ENCODE results near the gene PTPRQ. TPM values are rescaled to one million over a fixed set of nuclear protein-coding genes. Genes with fewer than 3 reads are reported as not detected.

PTPRQ gene
- total RNA-seq, 1 experiment from 2014 or later = not detected

DNA sequence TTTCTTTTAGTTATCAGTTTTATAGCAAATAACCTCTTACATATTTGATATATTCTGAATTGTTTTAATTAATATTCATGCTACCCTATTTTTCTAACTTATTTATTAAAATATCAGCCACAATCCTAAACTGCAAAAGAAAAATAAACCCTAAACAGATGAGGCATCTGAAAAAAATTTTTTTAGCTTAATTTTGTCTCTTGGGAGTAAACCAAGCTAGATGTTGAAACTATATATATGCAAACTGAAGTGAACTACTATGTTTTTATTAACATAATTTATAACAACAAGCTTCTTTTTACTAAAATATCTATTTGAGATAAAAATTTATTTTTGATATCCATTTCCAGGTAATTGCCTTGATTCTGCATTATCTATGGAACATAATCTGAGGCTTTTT, 87.6 kb downstream of the PTPRQ start:
- ChIA-PET POLR2A (no interaction called here), CTCF (interaction anchor here (1.7 kb wide), 1 partner anchor 101 kb away, joined by 5 read pairs; no protein-coding TSS in a partner anchor)
- ATAC-seq (no peak), DNase-seq (ENCODE audit: low spot score) (no peak)
- no peaks in the 10 kb centered on the region for H3K36me3 Mint-ChIP-seq
- H3K27ac Mint-ChIP-seq = no peak overlapping the region
- no peaks in the 10 kb centered on the region for H3K27me3 Mint-ChIP-seq (ENCODE audit: low read depth)
- TF ChIP-seq CBFB (CRISPR knock-in tag; IDR thresholded peaks at IDR 0.05; ENCODE audit: low read depth) = no peak
- TF ChIP-seq, protein P1, sequence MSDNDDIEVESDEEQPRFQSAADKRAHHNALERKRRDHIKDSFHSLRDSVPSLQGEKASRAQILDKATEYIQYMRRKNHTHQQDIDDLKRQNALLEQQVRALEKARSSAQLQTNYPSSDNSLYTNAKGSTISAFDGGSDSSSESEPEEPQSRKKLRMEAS (CRISPR knock-in tag; IDR thresholded peaks at IDR 0.05) = no peak
- no peak for TF ChIP-seq ELF4 (CRISPR knock-in tag; IDR thresholded peaks at IDR 0.05; ENCODE audit: low read depth)
- no peak for TF ChIP-seq ETV6 (CRISPR knock-in tag; IDR thresholded peaks at IDR 0.05)
- TF ChIP-seq, protein P2, sequence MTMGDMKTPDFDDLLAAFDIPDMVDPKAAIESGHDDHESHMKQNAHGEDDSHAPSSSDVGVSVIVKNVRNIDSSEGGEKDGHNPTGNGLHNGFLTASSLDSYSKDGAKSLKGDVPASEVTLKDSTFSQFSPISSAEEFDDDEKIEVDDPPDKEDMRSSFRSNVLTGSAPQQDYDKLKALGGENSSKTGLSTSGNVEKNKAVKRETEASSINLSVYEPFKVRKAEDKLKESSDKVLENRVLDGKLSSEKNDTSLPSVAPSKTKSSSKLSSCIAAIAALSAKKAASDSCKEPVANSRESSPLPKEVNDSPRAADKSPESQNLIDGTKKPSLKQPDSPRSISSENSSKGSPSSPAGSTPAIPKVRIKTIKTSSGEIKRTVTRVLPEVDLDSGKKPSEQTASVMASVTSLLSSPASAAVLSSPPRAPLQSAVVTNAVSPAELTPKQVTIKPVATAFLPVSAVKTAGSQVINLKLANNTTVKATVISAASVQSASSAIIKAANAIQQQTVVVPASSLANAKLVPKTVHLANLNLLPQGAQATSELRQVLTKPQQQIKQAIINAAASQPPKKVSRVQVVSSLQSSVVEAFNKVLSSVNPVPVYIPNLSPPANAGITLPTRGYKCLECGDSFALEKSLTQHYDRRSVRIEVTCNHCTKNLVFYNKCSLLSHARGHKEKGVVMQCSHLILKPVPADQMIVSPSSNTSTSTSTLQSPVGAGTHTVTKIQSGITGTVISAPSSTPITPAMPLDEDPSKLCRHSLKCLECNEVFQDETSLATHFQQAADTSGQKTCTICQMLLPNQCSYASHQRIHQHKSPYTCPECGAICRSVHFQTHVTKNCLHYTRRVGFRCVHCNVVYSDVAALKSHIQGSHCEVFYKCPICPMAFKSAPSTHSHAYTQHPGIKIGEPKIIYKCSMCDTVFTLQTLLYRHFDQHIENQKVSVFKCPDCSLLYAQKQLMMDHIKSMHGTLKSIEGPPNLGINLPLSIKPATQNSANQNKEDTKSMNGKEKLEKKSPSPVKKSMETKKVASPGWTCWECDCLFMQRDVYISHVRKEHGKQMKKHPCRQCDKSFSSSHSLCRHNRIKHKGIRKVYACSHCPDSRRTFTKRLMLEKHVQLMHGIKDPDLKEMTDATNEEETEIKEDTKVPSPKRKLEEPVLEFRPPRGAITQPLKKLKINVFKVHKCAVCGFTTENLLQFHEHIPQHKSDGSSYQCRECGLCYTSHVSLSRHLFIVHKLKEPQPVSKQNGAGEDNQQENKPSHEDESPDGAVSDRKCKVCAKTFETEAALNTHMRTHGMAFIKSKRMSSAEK (CRISPR knock-in tag; IDR thresholded peaks at IDR 0.05; ENCODE audit: borderline replicate concordance) = no peak
- TF ChIP-seq ZNF396 (CRISPR knock-in tag; IDR thresholded peaks at IDR 0.05; ENCODE audit: borderline replicate concordance) = no peak
- TF ChIP-seq ZNF121 (CRISPR knock-in tag; IDR thresholded peaks at IDR 0.05) = no peak
- TF ChIP-seq, protein P3, sequence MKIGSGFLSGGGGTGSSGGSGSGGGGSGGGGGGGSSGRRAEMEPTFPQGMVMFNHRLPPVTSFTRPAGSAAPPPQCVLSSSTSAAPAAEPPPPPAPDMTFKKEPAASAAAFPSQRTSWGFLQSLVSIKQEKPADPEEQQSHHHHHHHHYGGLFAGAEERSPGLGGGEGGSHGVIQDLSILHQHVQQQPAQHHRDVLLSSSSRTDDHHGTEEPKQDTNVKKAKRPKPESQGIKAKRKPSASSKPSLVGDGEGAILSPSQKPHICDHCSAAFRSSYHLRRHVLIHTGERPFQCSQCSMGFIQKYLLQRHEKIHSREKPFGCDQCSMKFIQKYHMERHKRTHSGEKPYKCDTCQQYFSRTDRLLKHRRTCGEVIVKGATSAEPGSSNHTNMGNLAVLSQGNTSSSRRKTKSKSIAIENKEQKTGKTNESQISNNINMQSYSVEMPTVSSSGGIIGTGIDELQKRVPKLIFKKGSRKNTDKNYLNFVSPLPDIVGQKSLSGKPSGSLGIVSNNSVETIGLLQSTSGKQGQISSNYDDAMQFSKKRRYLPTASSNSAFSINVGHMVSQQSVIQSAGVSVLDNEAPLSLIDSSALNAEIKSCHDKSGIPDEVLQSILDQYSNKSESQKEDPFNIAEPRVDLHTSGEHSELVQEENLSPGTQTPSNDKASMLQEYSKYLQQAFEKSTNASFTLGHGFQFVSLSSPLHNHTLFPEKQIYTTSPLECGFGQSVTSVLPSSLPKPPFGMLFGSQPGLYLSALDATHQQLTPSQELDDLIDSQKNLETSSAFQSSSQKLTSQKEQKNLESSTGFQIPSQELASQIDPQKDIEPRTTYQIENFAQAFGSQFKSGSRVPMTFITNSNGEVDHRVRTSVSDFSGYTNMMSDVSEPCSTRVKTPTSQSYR (CRISPR knock-in tag; IDR thresholded peaks at IDR 0.05) = no peak
- TF ChIP-seq ZNF138 (CRISPR knock-in tag; conservative IDR thresholded peaks at IDR 0.05) = no peak
- no peak for TF ChIP-seq NR3C1 (CRISPR knock-in tag; conservative IDR thresholded peaks at IDR 0.05; ENCODE audit: low read depth)
- TF ChIP-seq, protein P4, sequence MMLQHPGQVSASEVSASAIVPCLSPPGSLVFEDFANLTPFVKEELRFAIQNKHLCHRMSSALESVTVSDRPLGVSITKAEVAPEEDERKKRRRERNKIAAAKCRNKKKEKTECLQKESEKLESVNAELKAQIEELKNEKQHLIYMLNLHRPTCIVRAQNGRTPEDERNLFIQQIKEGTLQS (CRISPR knock-in tag; conservative IDR thresholded peaks at IDR 0.05) = no peak
- TF ChIP-seq ZNF263 (CRISPR knock-in tag; IDR thresholded peaks at IDR 0.05; ENCODE audit: low read depth) = no peak
- TF ChIP-seq ZNF671 (CRISPR knock-in tag; IDR thresholded peaks at IDR 0.05) = no peak
- TF ChIP-seq, protein P5, sequence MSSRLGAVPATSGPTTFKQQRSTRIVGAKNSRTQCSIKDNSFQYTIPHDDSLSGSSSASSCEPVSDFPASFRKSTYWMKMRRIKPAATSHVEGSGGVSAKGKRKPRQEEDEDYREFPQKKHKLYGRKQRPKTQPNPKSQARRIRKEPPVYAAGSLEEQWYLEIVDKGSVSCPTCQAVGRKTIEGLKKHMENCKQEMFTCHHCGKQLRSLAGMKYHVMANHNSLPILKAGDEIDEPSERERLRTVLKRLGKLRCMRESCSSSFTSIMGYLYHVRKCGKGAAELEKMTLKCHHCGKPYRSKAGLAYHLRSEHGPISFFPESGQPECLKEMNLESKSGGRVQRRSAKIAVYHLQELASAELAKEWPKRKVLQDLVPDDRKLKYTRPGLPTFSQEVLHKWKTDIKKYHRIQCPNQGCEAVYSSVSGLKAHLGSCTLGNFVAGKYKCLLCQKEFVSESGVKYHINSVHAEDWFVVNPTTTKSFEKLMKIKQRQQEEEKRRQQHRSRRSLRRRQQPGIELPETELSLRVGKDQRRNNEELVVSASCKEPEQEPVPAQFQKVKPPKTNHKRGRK (CRISPR knock-in tag; IDR thresholded peaks at IDR 0.05; ENCODE audit: borderline replicate concordance) = no peak
- TF ChIP-seq NFATC4 (CRISPR knock-in tag; IDR thresholded peaks at IDR 0.05) = no peak
- TF ChIP-seq, protein P6, sequence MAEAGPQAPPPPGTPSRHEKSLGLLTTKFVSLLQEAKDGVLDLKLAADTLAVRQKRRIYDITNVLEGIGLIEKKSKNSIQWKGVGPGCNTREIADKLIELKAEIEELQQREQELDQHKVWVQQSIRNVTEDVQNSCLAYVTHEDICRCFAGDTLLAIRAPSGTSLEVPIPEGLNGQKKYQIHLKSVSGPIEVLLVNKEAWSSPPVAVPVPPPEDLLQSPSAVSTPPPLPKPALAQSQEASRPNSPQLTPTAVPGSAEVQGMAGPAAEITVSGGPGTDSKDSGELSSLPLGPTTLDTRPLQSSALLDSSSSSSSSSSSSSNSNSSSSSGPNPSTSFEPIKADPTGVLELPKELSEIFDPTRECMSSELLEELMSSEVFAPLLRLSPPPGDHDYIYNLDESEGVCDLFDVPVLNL (CRISPR knock-in tag; IDR thresholded peaks at IDR 0.05; ENCODE audit: borderline replicate concordance, low read depth) = no peak
- TF ChIP-seq TCF7 (CRISPR knock-in tag; IDR thresholded peaks at IDR 0.05; ENCODE audit: low read depth) = no peak
- TF ChIP-seq, protein P7, sequence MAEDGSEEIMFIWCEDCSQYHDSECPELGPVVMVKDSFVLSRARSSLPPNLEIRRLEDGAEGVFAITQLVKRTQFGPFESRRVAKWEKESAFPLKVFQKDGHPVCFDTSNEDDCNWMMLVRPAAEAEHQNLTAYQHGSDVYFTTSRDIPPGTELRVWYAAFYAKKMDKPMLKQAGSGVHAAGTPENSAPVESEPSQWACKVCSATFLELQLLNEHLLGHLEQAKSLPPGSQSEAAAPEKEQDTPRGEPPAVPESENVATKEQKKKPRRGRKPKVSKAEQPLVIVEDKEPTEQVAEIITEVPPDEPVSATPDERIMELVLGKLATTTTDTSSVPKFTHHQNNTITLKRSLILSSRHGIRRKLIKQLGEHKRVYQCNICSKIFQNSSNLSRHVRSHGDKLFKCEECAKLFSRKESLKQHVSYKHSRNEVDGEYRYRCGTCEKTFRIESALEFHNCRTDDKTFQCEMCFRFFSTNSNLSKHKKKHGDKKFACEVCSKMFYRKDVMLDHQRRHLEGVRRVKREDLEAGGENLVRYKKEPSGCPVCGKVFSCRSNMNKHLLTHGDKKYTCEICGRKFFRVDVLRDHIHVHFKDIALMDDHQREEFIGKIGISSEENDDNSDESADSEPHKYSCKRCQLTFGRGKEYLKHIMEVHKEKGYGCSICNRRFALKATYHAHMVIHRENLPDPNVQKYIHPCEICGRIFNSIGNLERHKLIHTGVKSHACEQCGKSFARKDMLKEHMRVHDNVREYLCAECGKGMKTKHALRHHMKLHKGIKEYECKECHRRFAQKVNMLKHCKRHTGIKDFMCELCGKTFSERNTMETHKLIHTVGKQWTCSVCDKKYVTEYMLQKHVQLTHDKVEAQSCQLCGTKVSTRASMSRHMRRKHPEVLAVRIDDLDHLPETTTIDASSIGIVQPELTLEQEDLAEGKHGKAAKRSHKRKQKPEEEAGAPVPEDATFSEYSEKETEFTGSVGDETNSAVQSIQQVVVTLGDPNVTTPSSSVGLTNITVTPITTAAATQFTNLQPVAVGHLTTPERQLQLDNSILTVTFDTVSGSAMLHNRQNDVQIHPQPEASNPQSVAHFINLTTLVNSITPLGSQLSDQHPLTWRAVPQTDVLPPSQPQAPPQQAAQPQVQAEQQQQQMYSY (CRISPR knock-in tag; IDR thresholded peaks at IDR 0.05) = no peak
- no peak for TF ChIP-seq SP1 (CRISPR knock-in tag; conservative IDR thresholded peaks at IDR 0.05)
- H3K4me1 Mint-ChIP-seq = no peaks in the 10 kb centered on the region
- no peaks in the 10 kb centered on the region for H3K9me3 Mint-ChIP-seq
- no peak overlapping the region for H3K4me3 Mint-ChIP-seq
